Uterus (tissue), 4 donors: ENCODE results near the gene ZNF841. TPM values are rescaled to one million over a fixed set of nuclear protein-coding genes. Genes with fewer than 3 reads are reported as not detected.

Experiments used
- DNase-seq, 2 donors: peaks; one replicate each; pipeline ENCODE4 v3.0.0-alpha.2; 2019 to 2020
- H3K27ac ChIP-seq, 2 donors: fragments of 200-600 bp; sonication (generic); 1 replicate in 1 of 2; 2 replicates in 1 of 2; pipeline ENCODE4 v1.5.1; 2016 to 2018
- H3K27me3 ChIP-seq, 2 donors: fragments of 200-600 bp; sonication (generic); one replicate each; pipeline ENCODE4 v1.5.1; 2018 to 2019; ENCODE audit warnings: control low read depth in 1 of 2
- H3K36me3 ChIP-seq, 2 donors: fragments of 200-600 bp; sonication (generic); one replicate each; pipeline ENCODE4 v1.5.1; 2019; ENCODE audit warnings: control low read depth in 1 of 2
- H3K4me1 ChIP-seq, 2 donors: fragments of 200-600 bp; sonication (generic); one replicate each; pipeline ENCODE4 v1.5.1; 2018 to 2019; ENCODE audit warnings: control low read depth in 1 of 2
- H3K4me3 ChIP-seq, 2 donors: fragments of 200-600 bp; sonication (generic); 1 replicate in 1 of 2; 2 replicates in 1 of 2; pipeline ENCODE4 v1.5.1; 2018 to 2019; ENCODE audit warnings: mild to moderate bottlenecking in 1 of 2
- H3K9me3 ChIP-seq, 2 donors: fragments of 200-600 bp; sonication (generic); one replicate each; pipeline ENCODE4 v1.5.1; 2019; ENCODE audit warnings: control low read depth in 1 of 2
- POLR2A ChIP-seq, 2 donors: fragments of 450-650 bp; IDR thresholded peaks; one replicate each; pipeline ENCODE4 v1.6.1; 2016; ENCODE audit warnings: antibody characterized with exemption in 2 of 2, mild to moderate bottlenecking in 1 of 2, moderate library complexity in 1 of 2
- intact Hi-C: fragments of 100-400 bp; cut with DNase I; formaldehyde crosslinking; loops from one replicate; pipeline ENCODE4 v1.15.1; 2023; ENCODE audit warnings: low total_unique reads
- total RNA-seq, 4 donors: library from RNA; depleted of rRNA in 3 of 4; stranded (reverse); fragments of >200 nt in 3 of 4; gene quantifications; one replicate each; pipeline versions ENCODE4 v1.1.0 to v1.2.4, GENCODE V29; 2014 to 2023
- TF ChIP-seq, protein P1 (sequence below), 4 experiments: fragments of 200-600 bp in 2 of 4; fragments of 450-650 bp in 2 of 4; sonication (generic) in 2 of 4; IDR thresholded peaks; one replicate each; pipeline ENCODE4 v1.5.1; 2016 to 2019; ENCODE audit warnings: antibody characterized with exemption in 4 of 4, mild to moderate bottlenecking in 2 of 4, moderate library complexity in 1 of 4
- donor health status: DM: yes; HTN: yes; CAD: no.

ZNF841 gene
- total RNA-seq, 4 donors from 2014 or later: 14.1 to 57.3 (median 41.9) TPM

DNA sequence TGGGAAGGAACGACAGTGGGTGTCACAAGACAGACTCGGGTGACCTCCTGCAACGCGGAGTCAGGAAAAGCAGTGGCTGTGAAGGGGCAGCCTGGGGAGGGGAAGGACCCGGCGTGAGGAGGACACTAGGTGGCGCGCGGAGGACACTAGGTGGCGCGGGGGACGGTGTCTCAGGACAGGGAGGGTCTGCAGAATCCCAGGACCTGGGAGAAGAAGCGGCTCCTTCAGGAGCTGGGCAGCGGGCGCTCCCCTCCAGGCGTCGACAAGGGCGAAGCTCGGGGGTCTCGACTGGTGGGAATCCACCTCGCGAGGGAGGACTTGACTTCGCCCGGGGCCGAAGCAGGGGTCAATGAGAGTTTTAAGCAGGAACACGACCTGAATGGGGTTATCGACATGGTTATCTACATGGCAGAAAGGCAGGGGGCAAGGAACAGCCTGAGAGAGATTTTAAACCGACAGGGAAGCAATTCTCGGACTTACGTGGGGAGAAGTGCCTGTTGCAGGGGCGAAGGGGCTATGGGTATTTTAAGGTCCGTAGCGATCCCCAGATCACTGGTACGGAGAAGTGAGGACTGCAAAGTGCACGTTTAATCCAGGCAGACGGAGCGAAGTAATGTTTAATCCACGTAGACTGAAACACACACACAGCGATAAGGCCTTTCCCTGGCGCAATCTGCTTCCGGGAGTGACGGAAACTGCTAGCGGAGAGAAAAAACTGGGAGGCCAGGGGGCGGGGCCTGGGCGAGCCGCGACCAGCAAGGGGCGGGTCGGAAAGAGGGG, 43.9 kb upstream of the ZNF841 start, which contains the start of gene ZNF616:
TSS of gene ZNF616 (minus strand) at position 687 of the 780 bp plus-strand sequence. CDS start 9,426 bp downstream, outside the sequence.
- TF ChIP-seq, protein P1, sequence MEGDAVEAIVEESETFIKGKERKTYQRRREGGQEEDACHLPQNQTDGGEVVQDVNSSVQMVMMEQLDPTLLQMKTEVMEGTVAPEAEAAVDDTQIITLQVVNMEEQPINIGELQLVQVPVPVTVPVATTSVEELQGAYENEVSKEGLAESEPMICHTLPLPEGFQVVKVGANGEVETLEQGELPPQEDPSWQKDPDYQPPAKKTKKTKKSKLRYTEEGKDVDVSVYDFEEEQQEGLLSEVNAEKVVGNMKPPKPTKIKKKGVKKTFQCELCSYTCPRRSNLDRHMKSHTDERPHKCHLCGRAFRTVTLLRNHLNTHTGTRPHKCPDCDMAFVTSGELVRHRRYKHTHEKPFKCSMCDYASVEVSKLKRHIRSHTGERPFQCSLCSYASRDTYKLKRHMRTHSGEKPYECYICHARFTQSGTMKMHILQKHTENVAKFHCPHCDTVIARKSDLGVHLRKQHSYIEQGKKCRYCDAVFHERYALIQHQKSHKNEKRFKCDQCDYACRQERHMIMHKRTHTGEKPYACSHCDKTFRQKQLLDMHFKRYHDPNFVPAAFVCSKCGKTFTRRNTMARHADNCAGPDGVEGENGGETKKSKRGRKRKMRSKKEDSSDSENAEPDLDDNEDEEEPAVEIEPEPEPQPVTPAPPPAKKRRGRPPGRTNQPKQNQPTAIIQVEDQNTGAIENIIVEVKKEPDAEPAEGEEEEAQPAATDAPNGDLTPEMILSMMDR (IDR thresholded peaks at IDR 0.05): peak; percentile 78 to 86 (median 79)
- peak; percentile 51 to 75 for TF ChIP-seq POLR2A (IDR thresholded peaks at IDR 0.05)
- intact Hi-C loops: loop anchor here (5.0 kb wide), 1 partner anchor 103 kb away; no protein-coding TSS in a partner anchor
- peak; percentile 97 to 98 for DNase-seq
- Histone ChIP-seq H3K4me3 (peak within 1 kb of the TSS; percentile 90 to 98), H3K27ac (peak within 1 kb of the TSS; percentile 97 to 98), H3K4me1 (peaks cover 0 to 11% of the 10 kb centered on the region in 2 donors), H3K36me3 (no peaks in the 10 kb centered on the region), H3K27me3 (no peaks in the 10 kb centered on the region), H3K9me3 (no peaks in the 10 kb centered on the region)

DNA sequence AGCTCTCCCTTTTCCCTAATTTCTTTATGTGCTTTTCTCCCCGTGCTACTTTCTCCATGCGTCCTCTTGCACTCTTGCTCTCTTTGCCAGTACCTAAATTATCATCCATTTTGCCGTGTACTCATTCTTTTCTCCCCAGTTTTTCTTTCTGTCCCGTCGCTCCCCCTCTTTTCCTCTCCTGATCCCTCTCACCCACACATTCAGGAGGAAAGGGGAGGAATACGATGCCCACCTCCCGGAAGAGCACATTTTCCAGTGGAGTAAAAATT, 43.4 kb upstream of the ZNF841 start:
- no peak for TF ChIP-seq POLR2A (IDR thresholded peaks at IDR 0.05)
- TF ChIP-seq, protein P1 (IDR thresholded peaks at IDR 0.05): no peak
- Histone ChIP-seq H3K27me3 (no peaks in the 10 kb centered on the region), H3K36me3 (no peaks in the 10 kb centered on the region), H3K4me1 (peaks cover 0 to 11% of the 10 kb centered on the region in 2 donors), H3K4me3 (peak overlapping the region; percentile 90 to 98), H3K9me3 (no peaks in the 10 kb centered on the region), H3K27ac (peak overlapping the region; percentile 97 to 98)
- DNase-seq: no peak
- intact Hi-C loops: loop anchor here (5.0 kb wide), 1 partner anchor 103 kb away; no protein-coding TSS in a partner anchor

DNA sequence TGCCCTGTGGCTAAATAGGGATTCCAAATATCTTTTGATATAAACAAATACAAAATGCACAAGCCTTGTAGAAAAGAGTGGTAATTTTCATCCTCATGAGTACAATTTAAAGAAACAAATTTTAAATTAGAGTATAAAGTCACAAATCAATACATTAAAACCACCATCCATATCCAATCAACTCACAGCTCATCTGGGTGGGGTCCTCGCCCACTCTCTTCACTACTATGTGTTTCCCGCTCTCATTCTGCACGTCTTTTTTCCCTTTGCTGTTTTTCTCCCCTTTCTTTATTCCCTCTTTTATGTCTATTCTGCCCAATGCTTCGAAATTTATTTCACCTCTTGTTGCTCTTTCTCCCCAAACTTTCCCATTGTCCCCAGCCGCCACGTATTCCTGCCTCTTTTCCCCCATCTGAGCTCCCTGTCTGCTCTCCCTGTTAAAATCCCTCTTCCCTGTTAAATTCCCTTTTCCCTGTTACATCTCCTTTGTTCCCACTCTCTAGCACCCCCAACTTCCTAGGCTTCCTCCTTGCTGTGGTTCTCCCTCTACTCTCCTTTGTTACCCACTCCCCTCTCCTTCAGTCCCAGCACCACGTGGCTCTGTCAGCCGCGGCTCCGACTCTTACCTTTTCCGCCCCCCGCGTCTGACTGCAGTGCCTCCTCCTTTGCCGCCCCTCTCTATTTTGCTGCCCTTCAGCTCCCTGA, 42.9 kb upstream of the ZNF841 start:
- Histone ChIP-seq H3K27ac (peak overlapping the region; percentile 97 to 98), H3K9me3 (no peaks in the 10 kb centered on the region), H3K36me3 (no peaks in the 10 kb centered on the region), H3K27me3 (no peaks in the 10 kb centered on the region), H3K4me1 (peaks cover 0 to 11% of the 10 kb centered on the region in 2 donors), H3K4me3 (peak overlapping the region; percentile 90 to 98)
- TF ChIP-seq, protein P1 (IDR thresholded peaks at IDR 0.05): no peak
- TF ChIP-seq POLR2A (IDR thresholded peaks at IDR 0.05): no peak
- intact Hi-C loops: loop anchor here (5.0 kb wide), 1 partner anchor 104 kb away; no protein-coding TSS in a partner anchor
- DNase-seq: peak; percentile 16 to 20

DNA sequence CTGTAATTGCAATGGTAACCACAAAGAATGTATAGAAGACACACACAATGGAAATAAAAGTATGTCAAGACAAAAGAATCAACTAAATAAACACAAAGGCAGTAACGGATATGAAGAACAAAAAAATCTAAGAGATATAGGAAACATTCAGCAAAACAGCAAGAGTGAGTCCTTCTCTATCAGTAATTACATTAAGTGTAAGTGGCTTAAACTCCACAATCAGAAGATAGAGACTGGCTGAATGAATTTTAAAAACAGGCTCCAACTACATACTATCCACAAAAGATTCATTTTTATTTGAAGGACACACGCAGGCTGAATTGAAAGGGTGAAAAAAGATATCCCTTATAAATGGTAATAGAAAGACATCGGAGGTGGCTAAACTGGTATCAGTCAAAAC, 24.7 kb upstream of the ZNF841 start:
- intact Hi-C loops: loop anchor here (5.0 kb wide), 1 partner anchor 53 kb away; no protein-coding TSS in a partner anchor
- Histone ChIP-seq H3K27me3 (no peaks in the 10 kb centered on the region), H3K9me3 (peaks cover 17 to 75% of the 10 kb centered on the region in 2 donors), H3K4me3 (no peak overlapping the region), H3K36me3 (no peaks in the 10 kb centered on the region), H3K27ac (no peak overlapping the region), H3K4me1 (no peaks in the 10 kb centered on the region)
- no peak for DNase-seq
- TF ChIP-seq, protein P1 (IDR thresholded peaks at IDR 0.05): no peak
- no peak for TF ChIP-seq POLR2A (IDR thresholded peaks at IDR 0.05)
